MCF 10A (cell line): ENCODE results near the gene TMC5. TPM values are rescaled to one million over a fixed set of nuclear protein-coding genes. Genes with fewer than 3 reads are reported as not detected.
"Not testable (repeated sequence)": the region's sequence is repeated elsewhere in the genome, so short reads cannot be mapped to it uniquely, and the experiment has no call there.

Source experiments
- BruUV-seq: library from RNA; stranded (reverse); fragments of 400-500 nt; replicated peaks from 2 replicates; lab custom pipeline; 2021; lab: Mats Ljungman, UMichigan
- CTCF ChIA-PET: fragments of 300-600 bp; sonication (Branson Sonifier 250); formaldehyde crosslinking; extraction: SDS; loops from one replicate; lab custom pipeline; 2021; ENCODE audit warnings: antibody characterized with exemption, inconsistent platforms; lab: Yijun Ruan, JAX
- POLR2A ChIA-PET: fragments of 300-600, 350-650 bp; sonication (Branson Sonifier 250); formaldehyde crosslinking; extraction: SDS; loops from one replicate; lab custom pipeline; 2020; ENCODE audit warnings: antibody characterized with exemption, inconsistent platforms; lab: Yijun Ruan, JAX
- DNase-seq: peaks from one replicate; pipeline ENCODE4 v3.0.0-alpha.2; 2018; ENCODE audit not compliant: unreplicated experiment
- H3K27ac Mint-ChIP-seq: one replicate; pipeline ENCODE4 v1.8.0; 2022; ENCODE audit warnings: mild to moderate bottlenecking, low read depth, mixed read lengths; ENCODE audit not compliant: unreplicated experiment
- H3K27me3 Mint-ChIP-seq: one replicate; pipeline ENCODE4 v1.8.0; 2022; ENCODE audit warnings: mixed read lengths; ENCODE audit not compliant: insufficient read depth, unreplicated experiment
- H3K36me3 Mint-ChIP-seq: one replicate; pipeline ENCODE4 v1.8.0; 2022; ENCODE audit warnings: mild to moderate bottlenecking, moderate library complexity, mixed read lengths; ENCODE audit not compliant: insufficient read depth, unreplicated experiment
- H3K4me1 Mint-ChIP-seq: one replicate; pipeline ENCODE4 v1.8.0; 2022; ENCODE audit warnings: mixed read lengths; ENCODE audit not compliant: insufficient read depth, unreplicated experiment
- H3K4me3 Mint-ChIP-seq: one replicate; pipeline ENCODE4 v1.8.0; 2022; ENCODE audit warnings: mild to moderate bottlenecking, moderate library complexity, mixed read lengths; ENCODE audit not compliant: unreplicated experiment
- H3K9me3 Mint-ChIP-seq: one replicate; pipeline ENCODE4 v1.8.0; 2022; ENCODE audit warnings: mixed read lengths; ENCODE audit not compliant: unreplicated experiment
- intact Hi-C: fragments of 100-400 bp; cut with micrococcal nuclease; formaldehyde crosslinking; loops from 2 replicates; pipeline ENCODE4 v1.14.1; 2022
- total RNA-seq: library from RNA; stranded (reverse); gene quantifications from 2 replicates; pipeline ENCODE4 v1.2.3, GENCODE V29; 2022
- TF ChIP-seq, protein P1 (sequence below): fragments of 200-600 bp; IDR thresholded peaks from one replicate; pipeline ENCODE4 v1.8.0; 2022; ENCODE audit warnings: antibody characterized with exemption, mild to moderate bottlenecking; ENCODE audit not compliant: unreplicated experiment

The TMC5 gene
- total RNA-seq, 1 experiment from 2014 or later = 0.16 TPM

DNA sequence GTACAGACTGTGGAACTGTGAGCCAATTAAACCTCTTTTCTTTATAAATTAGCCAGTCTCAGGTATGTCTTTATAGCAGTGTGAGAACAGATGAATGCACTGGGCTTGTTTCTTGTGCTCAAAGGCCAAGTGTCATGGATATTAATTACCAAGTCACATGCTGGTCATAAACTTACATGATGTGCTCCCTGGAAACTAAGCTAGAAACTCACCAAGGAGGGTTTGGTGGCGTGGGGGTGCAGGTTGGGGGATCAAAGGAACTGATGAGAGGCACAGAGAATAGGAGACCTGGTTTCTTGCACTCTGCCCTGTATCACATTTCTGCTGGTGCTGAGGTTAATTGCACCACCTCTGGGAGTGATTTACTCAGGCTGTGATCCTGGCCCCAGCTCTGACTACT lies 31.2 kb upstream of the TMC5 start:
- H3K9me3 Mint-ChIP-seq = no peaks in the 10 kb centered on the region
- H3K27me3 Mint-ChIP-seq = no peaks in the 10 kb centered on the region
- POLR2A ChIA-PET = interaction anchor here (1.0 to 1.1 kb wide), 2 partner anchors 17 to 116 kb away, joined by 3 read pairs; no protein-coding TSS in a partner anchor
- BruUV-seq = no TSS peak
- TF ChIP-seq, protein P1, sequence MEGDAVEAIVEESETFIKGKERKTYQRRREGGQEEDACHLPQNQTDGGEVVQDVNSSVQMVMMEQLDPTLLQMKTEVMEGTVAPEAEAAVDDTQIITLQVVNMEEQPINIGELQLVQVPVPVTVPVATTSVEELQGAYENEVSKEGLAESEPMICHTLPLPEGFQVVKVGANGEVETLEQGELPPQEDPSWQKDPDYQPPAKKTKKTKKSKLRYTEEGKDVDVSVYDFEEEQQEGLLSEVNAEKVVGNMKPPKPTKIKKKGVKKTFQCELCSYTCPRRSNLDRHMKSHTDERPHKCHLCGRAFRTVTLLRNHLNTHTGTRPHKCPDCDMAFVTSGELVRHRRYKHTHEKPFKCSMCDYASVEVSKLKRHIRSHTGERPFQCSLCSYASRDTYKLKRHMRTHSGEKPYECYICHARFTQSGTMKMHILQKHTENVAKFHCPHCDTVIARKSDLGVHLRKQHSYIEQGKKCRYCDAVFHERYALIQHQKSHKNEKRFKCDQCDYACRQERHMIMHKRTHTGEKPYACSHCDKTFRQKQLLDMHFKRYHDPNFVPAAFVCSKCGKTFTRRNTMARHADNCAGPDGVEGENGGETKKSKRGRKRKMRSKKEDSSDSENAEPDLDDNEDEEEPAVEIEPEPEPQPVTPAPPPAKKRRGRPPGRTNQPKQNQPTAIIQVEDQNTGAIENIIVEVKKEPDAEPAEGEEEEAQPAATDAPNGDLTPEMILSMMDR = no peak
- H3K27ac Mint-ChIP-seq = no peak overlapping the region
- peaks cover 6% of the 10 kb centered on the region for H3K36me3 Mint-ChIP-seq
- H3K4me3 Mint-ChIP-seq = no peak overlapping the region
- CTCF ChIA-PET = interaction anchor here (1.0 to 10.2 kb wide), 3 partner anchors 119 to 206 kb away, joined by 3 to 328 read pairs (median 3); no protein-coding TSS in a partner anchor
- intact Hi-C loops = no loop called here
- DNase-seq = no peak
- peaks cover 7% of the 10 kb centered on the region for H3K4me1 Mint-ChIP-seq

DNA sequence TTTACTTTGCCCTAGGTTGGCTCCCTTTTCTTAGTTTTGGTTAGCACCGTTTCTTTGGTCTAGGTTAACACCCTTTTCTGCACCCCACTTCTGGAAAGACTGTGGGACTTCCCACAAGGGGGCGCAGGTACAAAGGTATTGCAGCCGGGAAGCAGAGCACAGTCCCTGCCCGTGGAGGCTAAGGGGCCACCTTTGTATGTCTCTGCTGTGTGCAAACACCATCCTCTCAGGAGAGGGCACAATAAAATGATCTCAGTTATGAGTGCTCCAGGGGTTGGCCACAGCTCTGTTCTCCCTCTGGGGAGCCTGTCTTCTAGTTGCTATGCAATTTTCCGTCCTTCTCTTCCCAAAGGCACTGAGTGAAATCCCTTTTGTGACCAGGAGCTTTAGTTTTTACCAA lies 28.4 kb upstream of the TMC5 start:
- TF ChIP-seq, protein P1 = peak; percentile 51
- POLR2A ChIA-PET = interaction anchor here (0.9 to 4.2 kb wide), 3 partner anchors 24 to 234 kb away, joined by 3 to 28 read pairs (median 3); no protein-coding TSS in a partner anchor
- DNase-seq = peak; percentile 73
- Mint-ChIP-seq H3K4me3 (no peak overlapping the region), H3K9me3 (no peaks in the 10 kb centered on the region), H3K36me3 (peaks cover 6% of the 10 kb centered on the region), H3K27me3 (no peaks in the 10 kb centered on the region), H3K4me1 (peaks cover 20% of the 10 kb centered on the region), H3K27ac (no peak overlapping the region)
- CTCF ChIA-PET = interaction anchor here (0.7 to 10.2 kb wide), 45 partner anchors 8 to 455 kb away, joined by 3 to 328 read pairs (median 4); partner anchors contain the start of genes CLEC19A and TMC5
- no TSS peak for BruUV-seq
- intact Hi-C loops = loop anchor here (1.0 to 2.0 kb wide), 2 partner anchors 113 to 498 kb away; no protein-coding TSS in a partner anchor

DNA sequence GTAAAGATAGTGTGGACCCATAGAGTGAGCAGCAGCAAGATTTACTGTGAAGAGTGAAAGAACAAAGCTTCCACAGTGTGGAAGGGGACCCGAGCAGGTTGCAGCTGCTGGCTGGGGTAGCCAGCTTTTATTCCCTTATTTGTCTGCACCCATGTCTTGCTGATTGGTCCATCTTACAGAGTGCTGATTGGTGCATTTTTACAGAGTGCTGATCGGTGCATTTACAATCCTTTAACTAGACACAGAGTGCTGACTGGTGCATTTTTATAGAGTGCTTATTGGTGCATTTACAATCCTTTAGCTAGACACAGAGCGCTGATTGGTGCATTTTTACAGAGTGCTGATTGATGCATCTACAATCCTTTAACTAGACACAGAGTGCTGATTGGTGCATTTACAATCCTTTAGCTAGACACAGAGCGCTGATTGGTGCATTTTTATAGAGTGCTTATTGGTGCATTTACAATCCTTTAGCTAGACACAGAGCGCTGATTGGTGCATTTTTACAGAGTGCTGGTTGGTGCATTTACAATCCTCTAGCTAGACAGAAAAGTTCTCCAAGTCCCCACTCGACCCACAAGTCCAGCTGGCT lies 26.4 kb upstream of the TMC5 start:
- BruUV-seq, intact Hi-C loops, DNase-seq, H3K9me3 Mint-ChIP-seq, H3K4me3 Mint-ChIP-seq, H3K36me3 Mint-ChIP-seq, H3K27ac Mint-ChIP-seq, H3K27me3 Mint-ChIP-seq: not testable (repeated sequence)
- CTCF ChIA-PET = interaction anchor here (0.6 to 10.2 kb wide), 9 partner anchors 18 to 495 kb away, joined by 3 to 328 read pairs (median 4); no protein-coding TSS in a partner anchor
- POLR2A ChIA-PET = interaction anchor here (1.3 to 4.2 kb wide), 3 partner anchors 28 to 131 kb away, joined by 3 to 28 read pairs (median 3); partner anchors contain the start of gene GDE1
- peaks cover 22% of the 10 kb centered on the region for H3K4me1 Mint-ChIP-seq

DNA sequence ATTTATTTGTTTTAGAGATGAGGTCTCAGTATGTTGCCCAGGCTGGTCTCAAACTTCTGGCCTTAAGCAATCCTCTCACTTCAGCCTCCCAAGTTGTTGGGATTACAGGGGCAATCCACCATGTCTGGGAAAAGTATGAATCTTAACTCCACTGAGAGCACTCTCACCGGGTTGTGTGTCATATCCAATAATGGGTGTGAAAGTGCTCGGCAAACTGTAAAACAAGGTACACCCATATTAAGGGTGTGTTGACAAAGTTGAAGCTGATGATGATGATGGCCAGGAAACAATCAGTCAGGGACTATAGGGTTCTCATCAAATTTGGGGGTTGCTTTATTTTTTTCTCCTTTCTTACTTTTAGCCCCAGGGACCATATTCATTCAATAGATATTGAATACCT lies 25.3 kb upstream of the TMC5 start:
- H3K27ac Mint-ChIP-seq = no peak overlapping the region

More for the DNA sequence above, 25.3 kb upstream of the TMC5 start:
- intact Hi-C loops = no loop called here
- TF ChIP-seq, protein P1 = no peak
- ChIA-PET POLR2A (interaction anchor here (1.4 to 2.4 kb wide), 3 partner anchors 23 to 130 kb away, joined by 3 to 22 read pairs (median 11); partner anchors contain the start of gene GDE1), CTCF (interaction anchor here (0.5 to 10.2 kb wide), 4 partner anchors 32 to 162 kb away, joined by 3 to 328 read pairs (median 3); no protein-coding TSS in a partner anchor)
- Mint-ChIP-seq H3K27me3 (no peaks in the 10 kb centered on the region), H3K9me3 (no peaks in the 10 kb centered on the region), H3K4me3 (no peak overlapping the region), H3K4me1 (peaks cover 32% of the 10 kb centered on the region), H3K36me3 (peaks cover 15% of the 10 kb centered on the region)
- DNase-seq = no peak
- BruUV-seq = no TSS peak
